MM.1S (cell line): ENCODE results near the gene ZNF280B.

Experiments used
- CTCF ChIP-seq: fragments of 300-600 bp; sonication (generic); IDR thresholded peaks from 2 replicates; pipeline ENCODE4 v1.5.1; 2016; ENCODE audit warnings: antibody characterized with exemption, low read length, mixed read lengths
- EZH2 ChIP-seq: fragments of 300-600 bp; sonication (generic); optimal IDR thresholded peaks from 2 replicates; pipeline ENCODE3; 2017; ENCODE audit warnings: low read depth, mild to moderate bottlenecking, antibody characterized with exemption, low read length, mixed read lengths
- EZH2phosphoT487 ChIP-seq: fragments of 300-600 bp; sonication (generic); IDR thresholded peaks from 2 replicates; pipeline ENCODE4 v1.6.1; 2018; ENCODE audit warnings: antibody characterized with exemption, low read length

GRCh38 chr22:22523494-22523893 is 15.0 kb upstream of the ZNF280B start:
- TF ChIP-seq EZH2 = no peak
- no peak for TF ChIP-seq CTCF
- TF ChIP-seq EZH2phosphoT487 = no peak
